Stomach (tissue), 9 donors: Measurements from ENCODE around the gene FAM13B. TPM values are rescaled to one million over a fixed set of nuclear protein-coding genes. Genes with fewer than 3 reads are reported as not detected.

ENCODE experiments used
- DNase-seq, 2 donors: peaks; one replicate each; pipeline versions ENCODE4 v3.0.0 to v3.0.0-alpha.2; 2013 to 2019
- H3K27ac ChIP-seq, 5 donors: fragments of 200-600 bp in 4 of 5; sonication (generic) in 4 of 5; one replicate each; pipeline ENCODE4 v1.5.1; 2013 to 2019; ENCODE audit warnings: mild to moderate bottlenecking in 1 of 5, moderate library complexity in 1 of 5
- H3K27me3 ChIP-seq, 3 donors: fragments of 200-600 bp; sonication (generic); one replicate each; pipeline ENCODE4 v1.5.1; 2017 to 2019; ENCODE audit warnings: mixed run types in 1 of 3
- H3K36me3 ChIP-seq, 4 donors: fragments of 200-600 bp; sonication (generic); 1 replicate in 3 of 4; 2 replicates in 1 of 4; pipeline ENCODE4 v1.5.1; 2016 to 2019
- H3K4me1 ChIP-seq, 4 donors: fragments of 200-600 bp; sonication (generic); one replicate each; pipeline ENCODE4 v1.5.1; 2016 to 2019
- H3K4me3 ChIP-seq, 4 donors: fragments of 200-600 bp; sonication (generic) in 3 of 4; one replicate each; pipeline ENCODE4 v1.5.1; 2016 to 2019; ENCODE audit warnings: mild to moderate bottlenecking in 1 of 4
- H3K9me3 ChIP-seq, 4 donors: fragments of 200-600 bp; sonication (generic); one replicate each; pipeline ENCODE4 v1.5.1; 2016 to 2019
- CTCF ChIP-seq, 7 experiments: fragments of 450-650 bp in 4 of 7; fragments of 200-600 bp in 3 of 7; sonication (generic) in 3 of 7; IDR thresholded peaks; one replicate each; pipeline ENCODE4 v1.5.1; 2016 to 2019; ENCODE audit warnings: antibody characterized with exemption in 7 of 7, control low read depth in 2 of 7, mild to moderate bottlenecking in 1 of 7
- EP300 ChIP-seq: sonication (generic); formaldehyde crosslinking; IDR thresholded peaks from one replicate; pipeline ENCODE4 v1.6.1; 2017; ENCODE audit warnings: antibody characterized with exemption
- POLR2A ChIP-seq, 4 donors: fragments of 450-650 bp; IDR thresholded peaks; one replicate each; pipeline ENCODE4 v1.6.1; 2016; ENCODE audit warnings: antibody characterized with exemption in 4 of 4, control low read depth in 2 of 4, mild to moderate bottlenecking in 1 of 4, moderate library complexity in 1 of 4
- POLR2AphosphoS5 ChIP-seq, 3 donors: sonication (generic); formaldehyde crosslinking; IDR thresholded peaks; one replicate each; pipeline ENCODE4 v1.6.1; 2016; ENCODE audit warnings: antibody characterized with exemption in 3 of 3
- WGBS, 5 donors: extraction: QIAGEN DNeasy Blood & Tissue Kit in 3 of 5; methylation state at CpG; one replicate each; pipeline versions ENCODE4 v1.1.5 to v1.1.7; 2013 to 2018; 5-methylcytosine and 5-hydroxymethylcytosine counted together
- intact Hi-C: fragments of 100-400 bp; cut with DNase I; formaldehyde crosslinking; loops from one replicate; pipeline ENCODE4 v1.15.1; 2023; ENCODE audit warnings: low total_unique reads
- polyA plus RNA-seq, 3 donors: library from polyadenylated mRNA; stranded (reverse); fragments of 200-250 nt; gene quantifications; one replicate each; pipeline ENCODE4 v1.2.3, GENCODE V29; 2013
- total RNA-seq, 5 donors: library from RNA; depleted of rRNA; stranded (reverse); fragments of >200 nt; gene quantifications; one replicate each; pipeline versions ENCODE4 v1.1.0 to v1.2.3, GENCODE V29; 2014 to 2016
- donor health status: healthy with polysubstance abuse.
- donor health status: Bipolar disorder and iron deficiency.
- donor health status: healthy.

Gene FAM13B
- total and polyA plus RNA-seq, 8 donors, result 7.0 to 66.6 (median 24.2) TPM

DNA sequence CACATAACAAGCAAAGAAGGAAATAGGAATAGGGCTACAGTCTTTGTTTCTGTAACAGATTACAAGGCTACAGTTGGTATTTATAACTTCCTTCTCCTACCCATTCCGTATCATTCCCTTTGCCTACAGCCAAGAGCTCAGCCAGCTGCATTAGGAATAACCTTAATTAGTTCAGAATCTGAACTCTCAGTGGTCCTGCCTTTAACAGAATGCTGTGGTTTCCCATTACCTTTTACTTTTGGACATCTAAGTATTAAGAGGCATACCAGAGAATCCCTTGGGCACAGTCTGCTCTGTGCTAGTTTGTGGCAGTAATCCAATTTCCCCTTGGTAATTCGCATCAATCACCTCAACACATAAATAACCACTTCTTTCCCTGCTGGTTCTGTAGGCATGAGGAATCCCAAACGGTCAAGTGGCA lies 99.4 kb downstream of the FAM13B start:
- DNase-seq, result peak in 1 of 2 donors; percentile 33
- H3K36me3 ChIP-seq, result peaks cover 3 to 30% (median 25%) of the 10 kb centered on the region in 4 donors
- intact Hi-C loops, result no loop called here
- no peak for TF ChIP-seq EP300
- no peak for TF ChIP-seq POLR2AphosphoS5 (IDR thresholded peaks at IDR 0.05)
- TF ChIP-seq POLR2A (IDR thresholded peaks at IDR 0.05), result no peak
- TF ChIP-seq CTCF (IDR thresholded peaks at IDR 0.05), result no peak
- 19 to 50% (median 33%) methylated on average over 3 of the region's 3 CpGs for WGBS, 5 donors
- H3K9me3 ChIP-seq, result no peaks in the 10 kb centered on the region
- no peaks in the 10 kb centered on the region for H3K27me3 ChIP-seq
- no peak overlapping the region for H3K4me3 ChIP-seq
- peaks cover 0 to 15% (median 8%) of the 10 kb centered on the region in 4 donors for H3K4me1 ChIP-seq
- H3K27ac ChIP-seq, result peak overlapping the region in 1 of 5 donors; percentile 30

GRCh38 chr5:137932800-137933199 lies 100.1 kb downstream of the FAM13B start:
- Histone ChIP-seq H3K9me3 (no peaks in the 10 kb centered on the region), H3K4me1 (peaks cover 0 to 15% (median 8%) of the 10 kb centered on the region in 4 donors), H3K27ac (peak overlapping the region in 1 of 5 donors; percentile 30), H3K27me3 (no peaks in the 10 kb centered on the region), H3K36me3 (peaks cover 0 to 28% (median 24%) of the 10 kb centered on the region in 4 donors), H3K4me3 (no peak overlapping the region)
- TF ChIP-seq EP300, result no peak
- TF ChIP-seq POLR2A (IDR thresholded peaks at IDR 0.05), result no peak
- TF ChIP-seq POLR2AphosphoS5 (IDR thresholded peaks at IDR 0.05), result no peak
- TF ChIP-seq CTCF (IDR thresholded peaks at IDR 0.05), result no peak
- DNase-seq, result no peak
- 63 to 64% (median 63%) methylated on average over 3 of the region's 3 CpGs for WGBS, 5 donors
- intact Hi-C loops, result no loop called here

DNA sequence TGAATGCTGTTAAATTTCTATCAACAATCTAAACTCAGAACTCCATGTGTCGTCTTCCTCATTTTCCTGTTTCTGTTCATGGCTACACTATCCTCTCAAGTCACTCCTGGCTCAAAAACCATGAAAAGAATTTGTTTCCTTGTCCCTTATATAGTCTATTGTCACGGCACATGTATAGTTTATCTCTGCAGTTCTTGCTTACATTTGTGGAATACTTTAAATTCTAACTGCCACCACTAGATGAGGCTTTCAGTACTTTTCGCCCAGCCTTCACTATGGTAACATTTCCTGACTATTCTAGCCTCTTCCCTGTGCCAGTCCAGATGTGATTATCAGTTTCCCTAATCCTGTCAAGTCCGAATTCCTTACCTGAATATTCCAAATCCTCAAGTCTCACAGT lies 109.0 kb downstream of the FAM13B start:
- no peak for TF ChIP-seq EP300
- TF ChIP-seq POLR2AphosphoS5 (IDR thresholded peaks at IDR 0.05), result no peak
- TF ChIP-seq POLR2A (IDR thresholded peaks at IDR 0.05), result no peak
- no peak for TF ChIP-seq CTCF (IDR thresholded peaks at IDR 0.05)
- DNase-seq, result peak in 1 of 2 donors; percentile 12
- no peak overlapping the region for H3K4me3 ChIP-seq
- no peaks in the 10 kb centered on the region for H3K27me3 ChIP-seq
- H3K27ac ChIP-seq, result no peak overlapping the region
- no peaks in the 10 kb centered on the region for H3K9me3 ChIP-seq
- H3K36me3 ChIP-seq, result peaks cover 0 to 17% (median 12%) of the 10 kb centered on the region in 4 donors
- H3K4me1 ChIP-seq, result peaks cover 0 to 7% (median 0%) of the 10 kb centered on the region in 4 donors
- 39 to 52% (median 42%) methylated on average over 4 of the region's 4 CpGs for WGBS, 5 donors
- intact Hi-C loops, result no loop called here

DNA sequence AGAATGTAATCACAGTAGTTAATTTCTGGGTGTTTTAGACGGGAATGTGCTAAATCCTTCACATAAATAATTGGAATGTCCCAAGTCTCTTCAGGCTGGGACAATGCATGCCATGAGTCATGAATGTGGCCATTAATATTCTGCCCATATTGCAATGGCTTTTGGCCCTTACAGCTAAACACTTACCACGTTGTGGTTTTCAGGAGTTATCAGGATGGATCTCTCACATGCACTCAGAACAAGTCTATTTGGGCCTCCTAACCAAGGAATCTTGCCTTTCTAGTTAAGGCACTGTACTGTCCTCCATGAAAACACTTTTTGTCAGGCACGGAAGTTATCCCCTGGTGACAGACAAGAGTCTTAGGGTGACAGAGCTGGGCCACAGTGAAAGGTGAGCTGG lies 110.9 kb downstream of the FAM13B start:
- 44 to 61% (median 56%) methylated on average over 3 of the region's 3 CpGs for WGBS, 5 donors
- no peak for TF ChIP-seq CTCF (IDR thresholded peaks at IDR 0.05)
- TF ChIP-seq POLR2A (IDR thresholded peaks at IDR 0.05), result no peak
- TF ChIP-seq EP300, result no peak
- TF ChIP-seq POLR2AphosphoS5 (IDR thresholded peaks at IDR 0.05), result no peak
- no peaks in the 10 kb centered on the region for H3K9me3 ChIP-seq
- intact Hi-C loops, result no loop called here
- H3K36me3 ChIP-seq, result peaks cover 0 to 4% (median 0%) of the 10 kb centered on the region in 4 donors
- peaks cover 0 to 7% (median 0%) of the 10 kb centered on the region in 4 donors for H3K4me1 ChIP-seq
- H3K27ac ChIP-seq, result no peak overlapping the region
- no peak for DNase-seq
- H3K27me3 ChIP-seq, result no peaks in the 10 kb centered on the region
- no peak overlapping the region for H3K4me3 ChIP-seq
